ENCODE measurements around the gene EFNA5.

Gene EFNA5

GRCh38 chr5:107658528-107658927 is 12.2 kb downstream of the EFNA5 start:
- no peak for TF ChIP-seq CTCF (IDR thresholded peaks at IDR 0.05; ENCODE audit: low read length, missing control alignments)
- no peak for DNase-seq (ENCODE audit: low read depth)
- no peak overlapping the region for H3K4me3 ChIP-seq (replicated peaks; ENCODE audit: low read depth, low read length)

- DNase-seq (ENCODE audit: low read depth), result no peak
- TF ChIP-seq CTCF (IDR thresholded peaks at IDR 0.05; ENCODE audit: low read length, missing control alignments), result no peak
- no peak overlapping the region for H3K4me3 ChIP-seq (replicated peaks; ENCODE audit: low read depth, low read length)
These were observed 14.9 kb downstream of the EFNA5 start for GRCh38 chr5:107655831-107656230.

GRCh38 chr5:107654827-107655226 is 15.9 kb downstream of the EFNA5 start:
- no peak for DNase-seq (ENCODE audit: low read depth)
- TF ChIP-seq CTCF (IDR thresholded peaks at IDR 0.05; ENCODE audit: low read length, missing control alignments), result no peak
- H3K4me3 ChIP-seq (replicated peaks; ENCODE audit: low read depth, low read length), result no peak overlapping the region

GRCh38 chr5:107653685-107654084 is 17.1 kb downstream of the EFNA5 start:
- no peak for DNase-seq (ENCODE audit: low read depth)

GRCh38 chr5:107652839-107653607 is 17.7 kb downstream of the EFNA5 start:
- no peak for TF ChIP-seq CTCF (IDR thresholded peaks at IDR 0.05; ENCODE audit: low read length, missing control alignments)
- no peak overlapping the region for H3K4me3 ChIP-seq (replicated peaks; ENCODE audit: low read depth, low read length)

More at GRCh38 chr5:107653685-107654084, 17.1 kb downstream of the EFNA5 start:
- no peak for TF ChIP-seq CTCF (IDR thresholded peaks at IDR 0.05; ENCODE audit: low read length, missing control alignments)
- H3K4me3 ChIP-seq (replicated peaks; ENCODE audit: low read depth, low read length), result no peak overlapping the region

GRCh38 chr5:107652408-107652807 is 18.3 kb downstream of the EFNA5 start:
- DNase-seq (ENCODE audit: low read depth), result no peak
- H3K4me3 ChIP-seq (replicated peaks; ENCODE audit: low read depth, low read length), result no peak overlapping the region
- no peak for TF ChIP-seq CTCF (IDR thresholded peaks at IDR 0.05; ENCODE audit: low read length, missing control alignments)

More at GRCh38 chr5:107652839-107653607, 17.7 kb downstream of the EFNA5 start:
- no peak for DNase-seq (ENCODE audit: low read depth)

GRCh38 chr5:107651325-107651724 is 19.4 kb downstream of the EFNA5 start:
- no peak for TF ChIP-seq CTCF (IDR thresholded peaks at IDR 0.05; ENCODE audit: low read length, missing control alignments)
- DNase-seq (ENCODE audit: low read depth), result no peak
- no peak overlapping the region for H3K4me3 ChIP-seq (replicated peaks; ENCODE audit: low read depth, low read length)
